ENCODE results near the gene PAPPA. TPM values are rescaled to one million over a fixed set of nuclear protein-coding genes. Genes with fewer than 3 reads are reported as not detected.
A peak's percentile ranks its signal among the peaks of the same experiment; 100 is the strongest.

Gene PAPPA, protein sequence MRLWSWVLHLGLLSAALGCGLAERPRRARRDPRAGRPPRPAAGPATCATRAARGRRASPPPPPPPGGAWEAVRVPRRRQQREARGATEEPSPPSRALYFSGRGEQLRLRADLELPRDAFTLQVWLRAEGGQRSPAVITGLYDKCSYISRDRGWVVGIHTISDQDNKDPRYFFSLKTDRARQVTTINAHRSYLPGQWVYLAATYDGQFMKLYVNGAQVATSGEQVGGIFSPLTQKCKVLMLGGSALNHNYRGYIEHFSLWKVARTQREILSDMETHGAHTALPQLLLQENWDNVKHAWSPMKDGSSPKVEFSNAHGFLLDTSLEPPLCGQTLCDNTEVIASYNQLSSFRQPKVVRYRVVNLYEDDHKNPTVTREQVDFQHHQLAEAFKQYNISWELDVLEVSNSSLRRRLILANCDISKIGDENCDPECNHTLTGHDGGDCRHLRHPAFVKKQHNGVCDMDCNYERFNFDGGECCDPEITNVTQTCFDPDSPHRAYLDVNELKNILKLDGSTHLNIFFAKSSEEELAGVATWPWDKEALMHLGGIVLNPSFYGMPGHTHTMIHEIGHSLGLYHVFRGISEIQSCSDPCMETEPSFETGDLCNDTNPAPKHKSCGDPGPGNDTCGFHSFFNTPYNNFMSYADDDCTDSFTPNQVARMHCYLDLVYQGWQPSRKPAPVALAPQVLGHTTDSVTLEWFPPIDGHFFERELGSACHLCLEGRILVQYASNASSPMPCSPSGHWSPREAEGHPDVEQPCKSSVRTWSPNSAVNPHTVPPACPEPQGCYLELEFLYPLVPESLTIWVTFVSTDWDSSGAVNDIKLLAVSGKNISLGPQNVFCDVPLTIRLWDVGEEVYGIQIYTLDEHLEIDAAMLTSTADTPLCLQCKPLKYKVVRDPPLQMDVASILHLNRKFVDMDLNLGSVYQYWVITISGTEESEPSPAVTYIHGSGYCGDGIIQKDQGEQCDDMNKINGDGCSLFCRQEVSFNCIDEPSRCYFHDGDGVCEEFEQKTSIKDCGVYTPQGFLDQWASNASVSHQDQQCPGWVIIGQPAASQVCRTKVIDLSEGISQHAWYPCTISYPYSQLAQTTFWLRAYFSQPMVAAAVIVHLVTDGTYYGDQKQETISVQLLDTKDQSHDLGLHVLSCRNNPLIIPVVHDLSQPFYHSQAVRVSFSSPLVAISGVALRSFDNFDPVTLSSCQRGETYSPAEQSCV (N-terminal part only)
- polyA plus RNA-seq, result 0.04 TPM

DNA sequence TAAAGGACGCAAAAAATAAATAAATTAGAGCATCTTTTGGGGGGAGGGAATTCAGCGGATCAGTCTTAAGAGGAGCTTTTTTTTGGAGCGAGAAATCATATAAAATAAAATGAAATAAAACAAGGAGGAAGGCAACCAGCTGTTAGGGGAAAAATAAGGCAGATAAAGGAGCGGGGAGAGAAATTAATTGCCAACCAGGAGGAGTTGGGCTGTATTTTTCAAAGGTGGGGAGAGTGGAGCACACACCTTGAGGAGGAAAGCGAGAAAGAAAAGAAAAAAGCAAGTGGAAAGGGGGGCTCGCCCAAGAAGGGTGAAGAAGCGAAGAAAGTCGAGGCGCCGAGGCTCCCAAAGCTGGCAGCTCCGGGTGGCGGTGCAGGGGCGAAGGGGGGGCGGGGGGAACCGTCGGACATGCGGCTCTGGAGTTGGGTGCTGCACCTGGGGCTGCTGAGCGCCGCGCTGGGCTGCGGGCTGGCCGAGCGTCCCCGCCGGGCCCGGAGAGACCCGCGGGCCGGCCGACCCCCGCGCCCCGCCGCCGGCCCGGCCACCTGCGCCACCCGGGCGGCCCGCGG is at the start of gene PAPPA:
PAPPA (plus strand) TSS at position 27 of the 569 bp plus-strand sequence; CDS start at position 409, 382 bp downstream.
- Mint-ChIP-seq H3K4me1 (peaks cover 3 to 9% (median 8%) of the 10 kb centered on the region in 3 donors), H3K9me3 (peaks cover 0 to 1% (median 0%) of the 10 kb centered on the region in 3 donors), H3K27me3 (peaks cover 48% of the 10 kb centered on the region), H3K4me3 (peak within 1 kb of the TSS in 2 of 4 donors; percentile 66 to 73), H3K27ac (no peak within 1 kb of the TSS), H3K36me3 (no peaks in the 10 kb centered on the region)

GRCh38 chr9:116103976-116104820 is 49.4 kb upstream of the PAPPA start:
- Mint-ChIP-seq H3K4me3 (no peak overlapping the region), H3K27me3 (no peaks in the 10 kb centered on the region), H3K9me3 (peaks cover 0 to 7% (median 6%) of the 10 kb centered on the region in 3 donors), H3K27ac (no peak overlapping the region), H3K4me1 (no peaks in the 10 kb centered on the region), H3K36me3 (no peaks in the 10 kb centered on the region)

DNA sequence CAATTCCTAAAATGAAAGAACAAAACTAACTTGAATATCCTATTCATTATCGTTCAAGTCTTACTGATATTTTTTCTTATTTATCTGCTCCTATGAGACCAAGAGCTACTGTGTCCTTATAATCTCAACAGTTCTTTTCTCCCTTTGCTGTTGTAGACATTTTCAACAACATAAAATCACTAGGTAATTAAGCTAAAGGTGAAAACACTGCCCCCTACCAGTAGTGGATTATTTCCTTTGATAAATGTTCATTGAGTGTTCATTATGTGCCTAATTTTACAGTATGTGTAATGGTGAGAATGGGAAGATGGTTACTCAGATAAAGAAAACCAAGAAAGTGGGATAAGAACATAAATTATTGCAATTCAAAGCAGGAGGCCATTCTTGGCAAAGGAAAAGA is 41.4 kb upstream of the PAPPA start:
- Mint-ChIP-seq H3K27ac (no peak overlapping the region), H3K4me1 (no peaks in the 10 kb centered on the region), H3K4me3 (no peak overlapping the region)

DNA sequence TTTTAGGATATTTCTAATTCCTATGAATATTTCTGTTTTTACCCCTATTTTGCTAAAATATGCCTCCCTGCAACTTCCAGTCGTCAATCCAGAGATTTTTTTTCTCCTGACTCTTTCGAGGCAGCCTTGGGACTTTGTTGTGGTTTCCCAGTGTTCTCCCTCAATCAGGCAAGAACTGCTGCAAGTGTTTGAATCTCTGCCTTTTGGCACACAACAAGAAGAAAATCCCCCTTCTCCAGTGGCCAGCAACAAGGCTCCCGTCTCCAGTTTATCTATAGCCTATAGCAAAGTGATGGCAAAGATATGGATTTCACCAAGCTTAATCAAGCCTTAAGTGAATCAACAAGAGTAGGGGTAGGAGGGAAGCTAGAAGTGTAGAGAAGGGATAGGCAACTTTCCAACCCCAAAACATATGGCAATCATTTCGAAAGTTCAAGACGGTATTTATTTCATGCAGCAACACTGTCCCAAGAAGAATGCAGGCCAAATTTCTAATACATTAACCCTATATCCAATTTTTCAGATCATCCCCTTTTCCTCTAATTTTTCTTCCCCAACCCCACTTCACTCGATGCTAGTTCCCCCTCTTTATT is 37.7 kb upstream of the PAPPA start:
- Mint-ChIP-seq H3K4me3 (no peak overlapping the region), H3K9me3 (peaks cover 4 to 24% (median 5%) of the 10 kb centered on the region in 3 donors), H3K27me3 (no peaks in the 10 kb centered on the region), H3K36me3 (no peaks in the 10 kb centered on the region), H3K4me1 (no peaks in the 10 kb centered on the region), H3K27ac (no peak overlapping the region)

More for the DNA sequence above, 41.4 kb upstream of the PAPPA start:
- H3K27me3 Mint-ChIP-seq, result no peaks in the 10 kb centered on the region
- H3K36me3 Mint-ChIP-seq, result no peaks in the 10 kb centered on the region
- peaks cover 2 to 21% (median 3%) of the 10 kb centered on the region in 3 donors for H3K9me3 Mint-ChIP-seq

DNA sequence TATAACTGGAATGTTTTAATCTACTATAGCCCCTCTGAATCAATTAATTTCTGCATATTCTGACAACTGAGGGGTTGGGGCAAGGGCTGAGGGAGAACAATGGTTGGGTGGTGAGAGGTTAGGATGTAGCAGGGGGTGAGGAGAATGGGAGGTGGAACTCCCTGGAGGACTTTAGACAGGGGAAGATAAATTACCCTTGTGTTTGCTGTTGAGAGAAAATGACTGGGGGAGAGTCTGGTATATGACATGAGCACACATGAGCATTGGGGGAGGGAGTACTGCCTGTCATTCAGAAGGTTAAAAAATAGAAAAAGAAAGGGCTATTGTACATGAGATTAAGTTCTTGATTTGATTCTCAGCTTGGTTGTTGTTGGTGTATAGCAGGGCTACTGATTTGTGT is 37.2 kb upstream of the PAPPA start:
- Mint-ChIP-seq H3K36me3 (no peaks in the 10 kb centered on the region), H3K4me3 (no peak overlapping the region), H3K4me1 (no peaks in the 10 kb centered on the region), H3K27me3 (no peaks in the 10 kb centered on the region), H3K9me3 (peaks cover 5 to 24% (median 5%) of the 10 kb centered on the region in 3 donors), H3K27ac (no peak overlapping the region)

- H3K27ac Mint-ChIP-seq, result no peak overlapping the region
- peaks cover 4 to 6% (median 5%) of the 10 kb centered on the region in 3 donors for H3K9me3 Mint-ChIP-seq
- no peaks in the 10 kb centered on the region for H3K36me3 Mint-ChIP-seq
- peaks cover 0 to 2% (median 0%) of the 10 kb centered on the region in 3 donors for H3K4me1 Mint-ChIP-seq
- H3K4me3 Mint-ChIP-seq, result no peak overlapping the region
- no peaks in the 10 kb centered on the region for H3K27me3 Mint-ChIP-seq
These were observed 30.4 kb upstream of the PAPPA start for GRCh38 chr9:116123171-116123570.

DNA sequence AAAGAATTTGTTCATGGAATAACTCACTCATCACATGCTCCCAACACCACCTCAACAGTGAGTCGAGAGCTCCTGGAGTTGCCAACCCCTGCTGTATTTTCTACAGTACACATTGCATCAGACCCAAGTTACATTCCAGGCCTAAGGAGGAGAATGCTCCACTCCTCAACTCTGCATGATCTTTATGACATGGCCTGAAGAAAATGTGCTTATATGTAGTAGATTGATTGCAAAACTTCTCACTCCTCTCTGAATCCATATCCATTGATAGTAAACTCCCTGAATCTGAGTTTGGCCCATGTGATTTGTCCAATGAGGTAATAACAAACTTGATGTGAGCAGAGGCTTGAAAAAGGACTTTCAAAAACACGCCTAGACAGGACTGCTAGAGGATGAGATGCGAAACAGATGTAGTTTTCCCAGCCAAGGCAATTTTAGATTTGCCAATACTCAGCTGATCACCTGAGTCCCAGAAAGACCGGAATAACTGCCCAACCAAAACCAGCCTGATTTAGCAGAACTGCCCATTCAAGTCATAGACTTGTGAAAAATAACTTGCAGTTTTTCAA is 29.0 kb upstream of the PAPPA start:
- Mint-ChIP-seq H3K9me3 (peaks cover 2 to 4% (median 4%) of the 10 kb centered on the region in 3 donors), H3K4me3 (no peak overlapping the region), H3K27ac (no peak overlapping the region), H3K36me3 (no peaks in the 10 kb centered on the region), H3K27me3 (no peaks in the 10 kb centered on the region), H3K4me1 (peaks cover 0 to 2% (median 0%) of the 10 kb centered on the region in 3 donors)

- H3K4me1 Mint-ChIP-seq, result no peaks in the 10 kb centered on the region
These were observed 20.4 kb upstream of the PAPPA start for GRCh38 chr9:116133163-116133562.

GRCh38 chr9:116134975-116135374 is 18.6 kb upstream of the PAPPA start:
- no peaks in the 10 kb centered on the region for H3K4me1 Mint-ChIP-seq
- no peak overlapping the region for H3K4me3 Mint-ChIP-seq
- no peaks in the 10 kb centered on the region for H3K27me3 Mint-ChIP-seq
- H3K9me3 Mint-ChIP-seq, result peaks cover 3 to 24% (median 11%) of the 10 kb centered on the region in 3 donors
- H3K27ac Mint-ChIP-seq, result no peak overlapping the region
- peaks cover 3% of the 10 kb centered on the region for H3K36me3 Mint-ChIP-seq

More at GRCh38 chr9:116133163-116133562, 20.4 kb upstream of the PAPPA start:
- Mint-ChIP-seq H3K36me3 (peaks cover 3% of the 10 kb centered on the region), H3K9me3 (peaks cover 4 to 25% (median 11%) of the 10 kb centered on the region in 3 donors), H3K27me3 (no peaks in the 10 kb centered on the region), H3K27ac (no peak overlapping the region), H3K4me3 (no peak overlapping the region)

- no peak overlapping the region for H3K27ac Mint-ChIP-seq
These were observed 16.6 kb upstream of the PAPPA start for GRCh38 chr9:116137010-116137409.

DNA sequence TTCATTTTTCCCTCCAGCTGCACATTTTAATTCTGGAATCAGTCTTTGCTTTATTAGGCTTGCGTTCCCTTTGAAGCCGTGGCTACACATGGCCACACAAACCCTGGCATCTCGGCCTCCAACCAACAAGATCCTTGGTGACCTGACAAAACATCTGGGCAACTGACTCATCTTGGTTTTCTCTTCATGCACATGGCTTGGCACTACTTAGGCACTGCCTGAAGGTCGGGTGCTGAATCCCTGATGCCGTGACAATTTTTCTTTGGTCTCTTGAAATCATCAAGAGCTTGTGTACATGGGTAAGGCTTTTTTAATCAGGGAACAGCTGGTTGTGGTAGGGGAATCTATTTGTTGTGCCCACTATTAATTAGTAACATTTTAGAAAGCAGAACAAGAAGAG is 16.0 kb upstream of the PAPPA start:
- H3K4me3 Mint-ChIP-seq, result peak overlapping the region in 1 of 4 donors; percentile 60
- no peak overlapping the region for H3K27ac Mint-ChIP-seq
- H3K36me3 Mint-ChIP-seq, result peaks cover 3% of the 10 kb centered on the region
- H3K27me3 Mint-ChIP-seq, result no peaks in the 10 kb centered on the region
- H3K4me1 Mint-ChIP-seq, result no peaks in the 10 kb centered on the region
- H3K9me3 Mint-ChIP-seq, result peaks cover 3 to 7% (median 5%) of the 10 kb centered on the region in 3 donors

More at GRCh38 chr9:116137010-116137409, 16.6 kb upstream of the PAPPA start:
- no peaks in the 10 kb centered on the region for H3K27me3 Mint-ChIP-seq
- no peaks in the 10 kb centered on the region for H3K4me1 Mint-ChIP-seq
- H3K4me3 Mint-ChIP-seq, result no peak overlapping the region
- H3K9me3 Mint-ChIP-seq, result peaks cover 3 to 7% (median 5%) of the 10 kb centered on the region in 3 donors
- peaks cover 3% of the 10 kb centered on the region for H3K36me3 Mint-ChIP-seq

- Mint-ChIP-seq H3K4me1 (no peaks in the 10 kb centered on the region), H3K27me3 (peaks cover 7% of the 10 kb centered on the region), H3K4me3 (peak overlapping the region in 1 of 4 donors; percentile 50), H3K27ac (no peak overlapping the region), H3K9me3 (peaks cover 1 to 5% (median 3%) of the 10 kb centered on the region in 3 donors), H3K36me3 (no peaks in the 10 kb centered on the region)
These were observed 11.6 kb upstream of the PAPPA start for GRCh38 chr9:116141864-116142561.
